ENCODE results near the gene TMBIM1. TPM values are rescaled to one million over a fixed set of nuclear protein-coding genes. Genes with fewer than 3 reads are reported as not detected.
A peak's percentile ranks its signal among the peaks of the same experiment; 100 is the strongest.

TMBIM1 gene
- total RNA-seq, 2 donors from 2014 or later = 82.8 to 225 TPM

- H3K9me3 ChIP-seq = no peaks in the 10 kb centered on the region
- H3K4me1 ChIP-seq = no peaks in the 10 kb centered on the region
- H3K27me3 ChIP-seq = no peaks in the 10 kb centered on the region
- peak overlapping the region; percentile 7 to 40 for H3K27ac ChIP-seq
- H3K4me3 ChIP-seq = no peak overlapping the region
- H3K36me3 ChIP-seq = no peaks in the 10 kb centered on the region
- no peak for TF ChIP-seq CTCF (IDR thresholded peaks at IDR 0.05)
- no peak for DNase-seq (ENCODE audit: low spot score)
These were observed 40.0 kb upstream of the TMBIM1 start for GRCh38 chr2:218332288-218332687.

- Histone ChIP-seq H3K27ac (no peak overlapping the region), H3K4me1 (peaks cover 0 to 5% of the 10 kb centered on the region in 2 donors), H3K27me3 (no peaks in the 10 kb centered on the region), H3K36me3 (no peaks in the 10 kb centered on the region), H3K9me3 (no peaks in the 10 kb centered on the region), H3K4me3 (no peak overlapping the region)
- no peak for DNase-seq (ENCODE audit: low spot score)
- TF ChIP-seq CTCF (IDR thresholded peaks at IDR 0.05) = no peak
These were observed 39.4 kb upstream of the TMBIM1 start for GRCh38 chr2:218331745-218332144.

GRCh38 chr2:218329826-218330593 is 37.7 kb upstream of the TMBIM1 start:
- peaks cover 0 to 18% of the 10 kb centered on the region in 2 donors for H3K4me1 ChIP-seq
- TF ChIP-seq CTCF (IDR thresholded peaks at IDR 0.05) = no peak
- DNase-seq (ENCODE audit: low spot score) = no peak
- no peak overlapping the region for H3K27ac ChIP-seq
- H3K9me3 ChIP-seq = no peaks in the 10 kb centered on the region
- H3K36me3 ChIP-seq = no peaks in the 10 kb centered on the region
- no peaks in the 10 kb centered on the region for H3K27me3 ChIP-seq
- no peak overlapping the region for H3K4me3 ChIP-seq

- no peak for DNase-seq (ENCODE audit: low spot score)
- H3K9me3 ChIP-seq = no peaks in the 10 kb centered on the region
- H3K4me1 ChIP-seq = peaks cover 0 to 21% of the 10 kb centered on the region in 2 donors
- TF ChIP-seq CTCF (IDR thresholded peaks at IDR 0.05) = no peak
- no peak overlapping the region for H3K27ac ChIP-seq
- no peaks in the 10 kb centered on the region for H3K36me3 ChIP-seq
- H3K4me3 ChIP-seq = no peak overlapping the region
- H3K27me3 ChIP-seq = no peaks in the 10 kb centered on the region
These were observed 36.9 kb upstream of the TMBIM1 start for GRCh38 chr2:218329027-218329825.

- H3K27ac ChIP-seq = no peak overlapping the region
- no peaks in the 10 kb centered on the region for H3K9me3 ChIP-seq
- H3K36me3 ChIP-seq = no peaks in the 10 kb centered on the region
- peaks cover 0 to 29% of the 10 kb centered on the region in 2 donors for H3K4me1 ChIP-seq
- no peak overlapping the region for H3K4me3 ChIP-seq
- no peak for DNase-seq (ENCODE audit: low spot score)
- no peak for TF ChIP-seq CTCF (IDR thresholded peaks at IDR 0.05)
- H3K27me3 ChIP-seq = no peaks in the 10 kb centered on the region
These were observed 36.0 kb upstream of the TMBIM1 start for GRCh38 chr2:218328294-218328693.
